IgD-negative memory B cell (primary cell): ENCODE measurements around the gene PMP22. TPM values are rescaled to one million over a fixed set of nuclear protein-coding genes. Genes with fewer than 3 reads are reported as not detected.

Source experiments
- H3K27ac Mint-ChIP-seq, 3 donors: one replicate each; pipeline ENCODE4 v1.8.0; 2020 to 2022; ENCODE audit warnings: mild to moderate bottlenecking in 3 of 3, mixed read lengths in 3 of 3, moderate library complexity in 1 of 3
- H3K27me3 Mint-ChIP-seq: one replicate; pipeline ENCODE4 v1.8.0; 2021; ENCODE audit warnings: mixed read lengths
- H3K36me3 Mint-ChIP-seq: one replicate; pipeline ENCODE4 v1.8.0; 2020; ENCODE audit warnings: mild to moderate bottlenecking, mixed read lengths
- H3K4me1 Mint-ChIP-seq, 3 donors: one replicate each; pipeline ENCODE4 v1.8.0; 2020 to 2022; ENCODE audit warnings: mixed read lengths in 3 of 3, mild to moderate bottlenecking in 1 of 3
- H3K4me3 Mint-ChIP-seq, 4 donors: one replicate each; pipeline ENCODE4 v1.8.0; 2020 to 2022; ENCODE audit warnings: mild to moderate bottlenecking in 4 of 4, mixed read lengths in 4 of 4, moderate library complexity in 3 of 4
- H3K9me3 Mint-ChIP-seq, 3 donors: one replicate each; pipeline ENCODE4 v1.8.0; 2020 to 2021; ENCODE audit warnings: mixed read lengths in 3 of 3, mild to moderate bottlenecking in 1 of 3
- polyA plus RNA-seq: library from polyadenylated mRNA; unstranded; fragments of 300-500 nt; fragmentation: Illumina TruSeq; gene quantifications from one replicate; pipeline ENCODE4 v1.2.3, GENCODE V29; 2021

Gene PMP22
- polyA plus RNA-seq, 1 donor from 2014 or later, result not detected

DNA sequence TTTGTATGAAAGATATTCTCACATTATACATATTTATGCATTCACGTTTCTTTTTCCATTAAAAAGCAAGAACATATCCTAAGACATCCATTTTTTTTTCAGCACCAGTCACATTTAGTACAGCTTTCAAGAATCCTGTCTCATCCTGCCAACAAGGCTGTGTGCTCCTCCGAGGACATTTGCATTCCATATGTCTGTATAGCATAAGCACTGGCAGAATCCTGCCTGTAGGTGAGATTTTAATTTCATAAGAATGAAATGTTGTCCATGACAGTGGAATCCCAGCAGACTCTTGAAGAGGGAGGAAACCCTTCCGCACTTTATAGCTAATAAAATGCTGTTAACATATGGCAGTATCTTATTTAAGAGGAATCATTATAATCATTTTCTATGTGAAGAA, 2.9 kb upstream of the PMP22 start:
- H3K36me3 Mint-ChIP-seq, result no peaks in the 10 kb centered on the region
- H3K4me1 Mint-ChIP-seq, result peaks cover 0 to 4% (median 0%) of the 10 kb centered on the region in 3 donors
- no peak overlapping the region for H3K27ac Mint-ChIP-seq
- peaks cover 14% of the 10 kb centered on the region for H3K27me3 Mint-ChIP-seq
- no peak overlapping the region for H3K4me3 Mint-ChIP-seq
- peaks cover 0 to 2% (median 0%) of the 10 kb centered on the region in 3 donors for H3K9me3 Mint-ChIP-seq

DNA sequence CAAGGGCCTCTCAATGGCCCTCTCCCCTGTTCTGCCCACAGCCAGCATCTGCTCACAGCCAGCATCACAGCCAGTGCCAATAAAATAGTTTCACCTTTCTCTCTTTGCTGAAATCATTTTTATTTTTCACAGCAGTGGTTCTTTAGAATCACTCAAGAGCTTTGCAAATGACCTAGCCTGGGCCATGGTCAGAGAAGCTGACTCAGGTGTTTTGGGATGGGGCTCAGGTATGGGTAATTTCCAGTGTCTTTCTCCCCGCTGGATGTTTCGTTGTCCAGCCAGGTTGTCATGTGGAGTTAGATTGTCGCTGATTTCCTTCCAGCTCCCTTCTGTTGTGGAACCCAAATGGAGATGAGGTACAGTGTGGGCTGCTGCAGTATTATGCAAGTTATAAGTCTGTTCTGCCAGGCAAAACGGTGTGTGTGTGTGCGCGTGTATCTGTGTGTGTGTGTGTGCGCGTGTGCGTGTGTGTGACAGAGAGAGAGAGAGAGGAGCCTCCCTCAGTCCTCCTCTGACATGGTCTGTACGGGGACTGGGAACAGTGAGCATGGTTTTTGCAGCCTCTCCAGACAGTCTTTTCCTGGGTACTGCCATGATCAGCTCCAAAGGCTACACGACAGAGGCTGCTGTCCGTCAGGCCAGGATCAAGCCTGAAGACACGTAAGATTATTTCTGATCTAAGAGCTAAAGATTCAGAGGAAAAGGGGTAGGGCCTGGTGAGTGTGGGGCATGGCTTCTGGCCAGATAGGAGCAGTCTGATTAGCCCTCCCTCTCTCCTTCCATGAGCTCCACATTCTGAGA, 1.4 kb upstream of the PMP22 start:
- Mint-ChIP-seq H3K36me3 (no peaks in the 10 kb centered on the region), H3K4me1 (peaks cover 0 to 4% (median 2%) of the 10 kb centered on the region in 3 donors), H3K27me3 (peaks cover 23% of the 10 kb centered on the region)

DNA sequence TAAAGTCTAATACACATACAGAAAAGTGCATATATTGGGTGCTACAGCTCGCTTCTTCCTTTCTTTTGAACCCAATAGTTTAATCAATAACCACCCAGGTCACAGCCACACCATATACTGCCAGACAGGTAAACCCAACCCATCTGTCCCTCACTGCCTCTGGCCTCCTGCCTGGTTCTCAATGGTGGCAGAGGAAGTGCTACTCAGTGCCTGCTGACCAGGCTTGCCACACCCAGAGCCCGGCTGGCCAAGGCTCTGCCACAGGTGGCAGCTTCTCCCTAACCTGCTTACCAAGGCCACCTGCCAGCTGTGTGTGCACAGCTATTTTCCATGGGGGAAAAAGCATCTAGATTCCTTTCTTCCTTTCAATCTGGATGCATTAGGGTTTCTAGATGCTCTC, 584 bp downstream of the PMP22 start:
- Mint-ChIP-seq H3K9me3 (no peaks in the 10 kb centered on the region), H3K36me3 (no peaks in the 10 kb centered on the region), H3K4me1 (peaks cover 0 to 7% (median 4%) of the 10 kb centered on the region in 3 donors), H3K27me3 (peaks cover 33% of the 10 kb centered on the region), H3K27ac (no peak overlapping the region), H3K4me3 (no peak overlapping the region)

More for the DNA sequence above, 1.4 kb upstream of the PMP22 start:
- peaks cover 0 to under 1% (median 0%) of the 10 kb centered on the region in 3 donors for H3K9me3 Mint-ChIP-seq
- no peak overlapping the region for H3K4me3 Mint-ChIP-seq
- no peak overlapping the region for H3K27ac Mint-ChIP-seq

DNA sequence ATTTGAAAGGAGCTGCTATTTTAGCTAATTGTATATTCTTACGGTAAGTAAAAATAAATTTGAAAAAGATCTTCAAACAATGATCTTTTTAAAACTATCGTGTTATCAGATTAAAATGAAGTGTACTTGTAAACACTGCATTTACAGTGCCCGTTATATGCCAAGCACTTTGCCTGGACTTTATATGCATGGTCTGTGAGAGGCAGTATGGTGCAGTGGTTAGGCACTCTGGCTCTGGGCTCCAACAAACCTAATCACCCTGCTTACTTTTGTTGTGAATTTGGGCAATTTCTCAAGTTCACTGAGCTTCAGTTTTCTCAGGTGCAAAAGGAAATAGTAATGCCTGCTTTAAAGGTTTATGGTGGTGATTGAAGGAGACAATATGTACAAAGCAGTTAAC, 1.4 kb downstream of the PMP22 start:
- no peaks in the 10 kb centered on the region for H3K36me3 Mint-ChIP-seq
- peaks cover 0 to 7% (median 4%) of the 10 kb centered on the region in 3 donors for H3K4me1 Mint-ChIP-seq
- no peaks in the 10 kb centered on the region for H3K9me3 Mint-ChIP-seq
- peaks cover 41% of the 10 kb centered on the region for H3K27me3 Mint-ChIP-seq
- no peak overlapping the region for H3K4me3 Mint-ChIP-seq
- no peak overlapping the region for H3K27ac Mint-ChIP-seq

- Mint-ChIP-seq H3K9me3 (no peaks in the 10 kb centered on the region), H3K27ac (no peak overlapping the region), H3K4me3 (peak overlapping the region in 1 of 4 donors; percentile 28), H3K36me3 (no peaks in the 10 kb centered on the region), H3K4me1 (peaks cover 0 to 7% (median 4%) of the 10 kb centered on the region in 3 donors), H3K27me3 (peaks cover 43% of the 10 kb centered on the region)
Observed at GRCh38 chr17:15263206-15263579, 1.9 kb downstream of the PMP22 start.

GRCh38 chr17:15262291-15263205, 2.6 kb downstream of the PMP22 start:
- H3K36me3 Mint-ChIP-seq, result no peaks in the 10 kb centered on the region
- H3K4me3 Mint-ChIP-seq, result peak overlapping the region in 1 of 4 donors; percentile 28
- H3K27ac Mint-ChIP-seq, result no peak overlapping the region
- peaks cover 0 to 7% (median 4%) of the 10 kb centered on the region in 3 donors for H3K4me1 Mint-ChIP-seq
- no peaks in the 10 kb centered on the region for H3K9me3 Mint-ChIP-seq
- peaks cover 48% of the 10 kb centered on the region for H3K27me3 Mint-ChIP-seq

DNA sequence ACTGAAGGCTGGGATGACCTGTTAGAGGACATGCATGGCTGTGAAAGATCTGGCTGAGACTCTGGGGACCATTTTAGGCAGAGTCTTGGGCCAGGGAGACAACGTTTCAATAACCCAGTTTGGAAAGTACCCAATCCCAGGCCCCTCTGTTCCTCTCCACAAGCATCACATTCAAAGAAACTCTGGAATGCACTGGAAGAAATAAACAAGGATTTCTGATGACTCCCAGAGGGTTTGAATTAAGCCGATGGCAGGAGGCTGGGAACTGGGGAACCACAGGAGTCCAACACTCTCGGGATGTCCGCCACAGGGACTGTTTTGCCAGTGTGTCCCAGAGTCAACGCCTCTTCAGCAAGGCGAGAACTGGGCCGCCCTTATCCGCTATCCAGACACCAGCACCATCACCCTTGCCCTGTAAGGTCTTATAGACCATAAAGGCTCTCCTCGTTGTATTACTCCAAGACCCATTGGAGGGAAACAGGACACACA, 3.3 kb downstream of the PMP22 start:
- Mint-ChIP-seq H3K27ac (no peak overlapping the region), H3K27me3 (peaks cover 50% of the 10 kb centered on the region), H3K9me3 (no peaks in the 10 kb centered on the region), H3K4me1 (peaks cover 2 to 11% (median 4%) of the 10 kb centered on the region in 3 donors), H3K36me3 (no peaks in the 10 kb centered on the region), H3K4me3 (no peak overlapping the region)

DNA sequence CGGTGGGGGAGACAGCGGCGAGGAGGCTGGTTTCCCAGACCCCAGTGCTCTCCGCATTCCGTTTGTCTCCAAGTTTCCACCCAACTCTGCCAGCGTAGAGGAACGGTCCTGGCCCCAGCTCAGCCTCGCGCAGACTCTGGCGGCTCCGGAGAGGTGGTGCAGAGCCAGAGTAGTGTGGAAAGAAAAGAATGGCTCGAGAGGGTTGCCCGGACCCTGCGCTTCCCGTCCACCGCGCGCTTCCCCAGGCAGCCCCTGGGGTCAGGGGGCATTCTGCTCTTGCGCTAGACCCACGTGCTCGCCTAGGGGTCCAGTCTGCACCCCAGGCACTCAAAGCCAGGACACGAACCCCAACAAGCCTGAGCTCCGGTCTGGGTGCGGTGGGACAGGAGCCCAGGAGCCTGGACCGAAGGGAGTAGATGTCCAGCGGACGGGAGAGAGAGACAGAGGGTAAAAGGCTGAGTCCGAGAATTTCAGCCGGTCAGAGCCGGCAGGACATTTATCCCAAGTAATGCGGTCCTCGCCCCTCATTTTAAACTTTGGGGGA, 3.8 kb downstream of the PMP22 start:
- Mint-ChIP-seq H3K36me3 (no peaks in the 10 kb centered on the region), H3K4me1 (peaks cover 2 to 11% (median 8%) of the 10 kb centered on the region in 3 donors), H3K27ac (no peak overlapping the region), H3K9me3 (no peaks in the 10 kb centered on the region), H3K4me3 (no peak overlapping the region), H3K27me3 (peaks cover 51% of the 10 kb centered on the region)

GRCh38 chr17:15260376-15261257, 4.5 kb downstream of the PMP22 start:
- H3K9me3 Mint-ChIP-seq, result no peaks in the 10 kb centered on the region
- peak overlapping the region in 3 of 4 donors; percentile 71 to 86 (median 84) for H3K4me3 Mint-ChIP-seq
- peaks cover 2 to 11% (median 8%) of the 10 kb centered on the region in 3 donors for H3K4me1 Mint-ChIP-seq
- peaks cover 50% of the 10 kb centered on the region for H3K27me3 Mint-ChIP-seq
- no peaks in the 10 kb centered on the region for H3K36me3 Mint-ChIP-seq
- no peak overlapping the region for H3K27ac Mint-ChIP-seq

GRCh38 chr17:15257796-15258512, 7.2 kb downstream of the PMP22 start:
- Mint-ChIP-seq H3K27ac (no peak overlapping the region), H3K36me3 (no peaks in the 10 kb centered on the region), H3K4me1 (peaks cover 2 to 11% (median 4%) of the 10 kb centered on the region in 3 donors), H3K27me3 (peaks cover 51% of the 10 kb centered on the region), H3K9me3 (no peaks in the 10 kb centered on the region), H3K4me3 (no peak overlapping the region)

GRCh38 chr17:15257258-15257788, 7.8 kb downstream of the PMP22 start:
- H3K27ac Mint-ChIP-seq, result no peak overlapping the region
- no peaks in the 10 kb centered on the region for H3K9me3 Mint-ChIP-seq
- peaks cover 49% of the 10 kb centered on the region for H3K27me3 Mint-ChIP-seq
- no peak overlapping the region for H3K4me3 Mint-ChIP-seq
- H3K36me3 Mint-ChIP-seq, result no peaks in the 10 kb centered on the region
- peaks cover 2 to 11% (median 4%) of the 10 kb centered on the region in 3 donors for H3K4me1 Mint-ChIP-seq

GRCh38 chr17:15256689-15257088, 8.4 kb downstream of the PMP22 start:
- H3K27ac Mint-ChIP-seq, result no peak overlapping the region
- H3K36me3 Mint-ChIP-seq, result no peaks in the 10 kb centered on the region
- no peaks in the 10 kb centered on the region for H3K9me3 Mint-ChIP-seq
- H3K4me3 Mint-ChIP-seq, result peak overlapping the region in 1 of 4 donors; percentile 10
- H3K27me3 Mint-ChIP-seq, result peaks cover 43% of the 10 kb centered on the region
- H3K4me1 Mint-ChIP-seq, result peaks cover 2 to 9% (median 4%) of the 10 kb centered on the region in 3 donors

- Mint-ChIP-seq H3K9me3 (no peaks in the 10 kb centered on the region), H3K27me3 (peaks cover 41% of the 10 kb centered on the region), H3K36me3 (no peaks in the 10 kb centered on the region), H3K27ac (no peak overlapping the region), H3K4me1 (peaks cover 2 to 9% (median 4%) of the 10 kb centered on the region in 3 donors), H3K4me3 (no peak overlapping the region)
Observed at GRCh38 chr17:15255713-15256454, 9.2 kb downstream of the PMP22 start.
